GM13977 (cell line): ENCODE measurements around the gene NRGN.

Experiments used
- DNase-seq: peaks from one replicate; pipeline ENCODE4 v3.0.0; 2012; ENCODE audit warnings: low spot score
- CTCF ChIP-seq: IDR thresholded peaks from 2 replicates; pipeline ENCODE4 v1.5.1; 2012; ENCODE audit warnings: mild to moderate bottlenecking, control low read depth; ENCODE audit not compliant: insufficient read depth; ENCODE audit errors: extremely low read depth, missing control alignments
- in situ Hi-C: fragments of 300-500 bp; cut with MboI; formaldehyde crosslinking; loops from one replicate; pipeline ENCODE4 v1.12.0; 2022; ENCODE audit warnings: low sequenced_read_pairs, low pct_unique_long_range_greater_than_20kb, mixed read lengths, inconsistent platforms; ENCODE audit not compliant: unreplicated experiment

Gene NRGN

GRCh38 chr11:124745270-124745834, 5.6 kb downstream of the NRGN start:
- in situ Hi-C loops: no loop called here
- DNase-seq: peak; percentile 16
- TF ChIP-seq CTCF: no peak

- in situ Hi-C loops: no loop called here
- peak; percentile 77 for DNase-seq
- peak; percentile 53 for TF ChIP-seq CTCF
Measured at GRCh38 chr11:124745835-124746620, 6.3 kb downstream of the NRGN start.

- in situ Hi-C loops: no loop called here
- peak; percentile 95 for DNase-seq
- TF ChIP-seq CTCF: peak; percentile 91
Measured at GRCh38 chr11:124746621-124747243, 7.0 kb downstream of the NRGN start.

- peak; percentile 16 for DNase-seq
- no peak for TF ChIP-seq CTCF
- in situ Hi-C loops: no loop called here
Measured at GRCh38 chr11:124747406-124748099, 7.8 kb downstream of the NRGN start.

GRCh38 chr11:124748100-124748418, 8.3 kb downstream of the NRGN start:
- peak; percentile 17 for DNase-seq
- no peak for TF ChIP-seq CTCF
- in situ Hi-C loops: no loop called here

- in situ Hi-C loops: no loop called here
- peak; percentile 23 for DNase-seq
- no peak for TF ChIP-seq CTCF
Measured at GRCh38 chr11:124748481-124749343, 9.0 kb downstream of the NRGN start.
